ENCODE results near the gene NMNAT3. TPM values are rescaled to one million over a fixed set of nuclear protein-coding genes. Genes with fewer than 3 reads are reported as not detected.

The NMNAT3 gene
- total RNA-seq, 2 experiments from 2014 or later, result 1.5 to 1.9 TPM

DNA sequence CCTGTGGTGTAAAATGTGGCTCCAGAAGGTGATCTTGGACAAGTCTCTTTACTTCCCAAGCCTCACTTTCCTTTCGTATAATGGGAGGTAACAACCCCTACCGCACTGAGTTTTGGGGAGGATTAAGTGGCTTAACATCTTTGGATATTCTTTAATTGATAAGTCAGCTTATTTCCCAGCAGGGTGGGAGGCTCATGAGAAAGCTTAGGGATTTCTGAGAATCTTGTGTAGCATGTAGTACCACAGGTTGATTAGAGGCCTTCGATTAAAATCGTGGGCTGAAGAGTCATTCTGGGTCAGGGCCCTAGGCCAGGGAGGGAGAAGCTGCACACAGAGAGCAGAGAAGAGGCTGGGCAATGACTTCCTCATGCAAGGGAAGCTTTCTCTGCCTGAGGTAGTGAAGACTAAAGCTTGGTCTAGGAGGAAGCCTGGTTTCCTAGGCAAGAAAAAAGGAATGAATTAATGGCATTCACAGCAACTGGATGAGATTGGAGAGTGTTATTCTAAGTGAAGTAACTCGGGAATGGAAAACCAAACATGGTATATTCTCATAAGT is 1.5 kb upstream of the NMNAT3 start:
- peaks cover 13% of the 10 kb centered on the region for H3K4me1 Mint-ChIP-seq (ENCODE audit: low read depth)

DNA sequence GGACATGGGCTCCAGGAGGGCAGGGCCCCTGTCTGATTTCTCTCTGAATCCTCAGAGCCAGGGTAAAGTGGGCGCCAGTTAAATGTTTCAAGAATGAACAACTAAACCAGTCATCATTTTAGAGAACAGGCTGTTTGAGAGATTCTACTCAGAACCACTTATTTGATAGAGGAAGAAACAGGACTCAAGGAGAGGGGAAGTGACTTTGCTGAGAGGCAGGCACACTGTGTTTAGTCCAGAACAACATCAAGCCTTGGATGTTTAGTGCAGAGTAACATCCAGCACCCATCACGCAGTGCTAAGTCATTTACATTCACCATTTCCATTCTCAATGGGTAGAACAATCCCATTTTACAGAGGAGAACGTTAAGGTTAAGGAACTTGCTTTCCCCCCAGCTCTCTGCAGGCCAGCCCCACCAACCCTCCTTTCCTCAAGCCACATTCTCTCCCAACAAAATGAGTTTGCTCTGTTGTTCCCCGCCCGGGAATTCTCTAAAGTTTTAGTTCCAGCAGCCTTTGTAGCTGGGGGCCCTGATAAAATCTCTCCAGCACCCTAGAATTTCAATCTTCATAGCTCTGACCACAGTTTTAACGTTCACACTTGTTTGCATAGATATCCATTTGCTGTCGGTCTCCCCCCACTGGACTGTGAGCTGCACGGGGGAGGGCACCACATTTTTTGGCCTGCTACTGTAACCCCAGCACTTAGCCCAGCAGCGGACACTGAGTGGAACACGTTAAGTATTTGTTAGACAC is 962 bp downstream of the NMNAT3 start:
- H3K4me3 ChIP-seq (ENCODE audit: low read length), result peak overlapping the region; percentile 92
- Mint-ChIP-seq H3K27ac (no peak overlapping the region), H3K27me3 (no peaks in the 10 kb centered on the region)

More for the DNA sequence above, 1.5 kb upstream of the NMNAT3 start:
- Histone ChIP-seq H3K9me3 (ENCODE audit: control insufficient read depth in 1 of 2, insufficient read depth in 1 of 2, low read length in 2 of 2) (no peaks in the 10 kb centered on the region), H3K4me3 (ENCODE audit: low read length) (no peak overlapping the region), H3K36me3 (ENCODE audit: insufficient read depth, low read length) (no peaks in the 10 kb centered on the region), H3K4me1 (ENCODE audit: insufficient read depth, low read length) (peaks cover 19% of the 10 kb centered on the region), H3K27me3 (ENCODE audit: control insufficient read depth in 1 of 2, insufficient read depth in 2 of 2, low read length in 2 of 2) (no peaks in the 10 kb centered on the region), H3K27ac (ENCODE audit: low read depth in 1 of 2, low read length in 2 of 2) (no peak overlapping the region)
- no peak overlapping the region for H3K4me3 Mint-ChIP-seq
- peaks cover 3% of the 10 kb centered on the region for H3K27me3 Mint-ChIP-seq
- no peak for DNase-seq
- CTCF ChIA-PET, result no interaction called here
- TF ChIP-seq, protein P1, sequence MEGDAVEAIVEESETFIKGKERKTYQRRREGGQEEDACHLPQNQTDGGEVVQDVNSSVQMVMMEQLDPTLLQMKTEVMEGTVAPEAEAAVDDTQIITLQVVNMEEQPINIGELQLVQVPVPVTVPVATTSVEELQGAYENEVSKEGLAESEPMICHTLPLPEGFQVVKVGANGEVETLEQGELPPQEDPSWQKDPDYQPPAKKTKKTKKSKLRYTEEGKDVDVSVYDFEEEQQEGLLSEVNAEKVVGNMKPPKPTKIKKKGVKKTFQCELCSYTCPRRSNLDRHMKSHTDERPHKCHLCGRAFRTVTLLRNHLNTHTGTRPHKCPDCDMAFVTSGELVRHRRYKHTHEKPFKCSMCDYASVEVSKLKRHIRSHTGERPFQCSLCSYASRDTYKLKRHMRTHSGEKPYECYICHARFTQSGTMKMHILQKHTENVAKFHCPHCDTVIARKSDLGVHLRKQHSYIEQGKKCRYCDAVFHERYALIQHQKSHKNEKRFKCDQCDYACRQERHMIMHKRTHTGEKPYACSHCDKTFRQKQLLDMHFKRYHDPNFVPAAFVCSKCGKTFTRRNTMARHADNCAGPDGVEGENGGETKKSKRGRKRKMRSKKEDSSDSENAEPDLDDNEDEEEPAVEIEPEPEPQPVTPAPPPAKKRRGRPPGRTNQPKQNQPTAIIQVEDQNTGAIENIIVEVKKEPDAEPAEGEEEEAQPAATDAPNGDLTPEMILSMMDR (IDR thresholded peaks at IDR 0.05), result no peak
- intact Hi-C loops (cut with DNase I, micrococcal nuclease), result loop anchor here in 1 of 2 experiments (5.0 to 10.0 kb wide), 4 partner anchors 337 to 1492 kb away; partner anchors contain the start of genes ARMC8, MRPS22, NME9 and SLC25A36
- no peak overlapping the region for H3K27ac Mint-ChIP-seq
- POLR2A ChIA-PET, result no interaction called here
- ATAC-seq (ENCODE audit: poor library complexity), result no peak
- H3K9me3 Mint-ChIP-seq, result no peaks in the 10 kb centered on the region
- H3K36me3 Mint-ChIP-seq (ENCODE audit: low read depth), result no peaks in the 10 kb centered on the region

DNA sequence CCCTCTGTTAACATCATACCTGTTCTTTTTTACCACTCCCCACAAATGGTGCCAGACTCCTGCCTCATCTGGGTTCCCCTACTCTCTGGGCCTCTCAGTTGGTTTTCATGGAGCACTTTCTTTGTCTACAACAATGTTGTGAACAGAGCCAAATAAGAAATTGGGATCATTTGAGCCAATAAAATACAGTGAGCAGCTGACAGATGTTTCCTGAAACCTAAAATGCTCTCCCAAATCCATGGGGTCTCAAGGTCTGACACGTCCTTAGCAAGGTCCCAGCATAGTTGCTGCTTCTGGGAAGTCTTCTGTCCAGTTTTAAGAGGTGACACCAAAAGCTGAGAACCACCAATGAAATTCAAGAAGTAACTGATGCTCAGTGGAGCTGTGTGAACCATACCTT is 1.7 kb downstream of the NMNAT3 start:
- Histone ChIP-seq H3K27me3 (ENCODE audit: control insufficient read depth in 1 of 2, insufficient read depth in 2 of 2, low read length in 2 of 2) (no peaks in the 10 kb centered on the region), H3K4me1 (ENCODE audit: insufficient read depth, low read length) (peaks cover 19% of the 10 kb centered on the region), H3K27ac (ENCODE audit: low read depth in 1 of 2, low read length in 2 of 2) (no peak overlapping the region), H3K36me3 (ENCODE audit: insufficient read depth, low read length) (no peaks in the 10 kb centered on the region), H3K4me3 (ENCODE audit: low read length) (no peak overlapping the region), H3K9me3 (ENCODE audit: control insufficient read depth in 1 of 2, insufficient read depth in 1 of 2, low read length in 2 of 2) (no peaks in the 10 kb centered on the region)
- no peak overlapping the region for H3K27ac Mint-ChIP-seq
- no peak for ATAC-seq (ENCODE audit: poor library complexity)
- H3K9me3 Mint-ChIP-seq, result no peaks in the 10 kb centered on the region
- TF ChIP-seq, protein P1 (IDR thresholded peaks at IDR 0.05), result no peak
- H3K36me3 Mint-ChIP-seq (ENCODE audit: low read depth), result no peaks in the 10 kb centered on the region
- intact Hi-C loops (cut with DNase I, micrococcal nuclease), result loop anchor here in 1 of 2 experiments (2.0 to 10.0 kb wide), 5 partner anchors 287 to 1489 kb away; partner anchors contain the start of genes ARMC8, COPB2, MRPS22 and NME9
- H3K4me3 Mint-ChIP-seq, result peak overlapping the region; percentile 88
- DNase-seq, result no peak
- H3K4me1 Mint-ChIP-seq (ENCODE audit: low read depth), result peaks cover 13% of the 10 kb centered on the region
- ChIA-PET POLR2A (no interaction called here), CTCF (no interaction called here)
- H3K27me3 Mint-ChIP-seq, result no peaks in the 10 kb centered on the region

More for the DNA sequence above, 962 bp downstream of the NMNAT3 start:
- H3K4me1 ChIP-seq (ENCODE audit: insufficient read depth, low read length), result peaks cover 19% of the 10 kb centered on the region
- no peak for ATAC-seq (ENCODE audit: poor library complexity)
- TF ChIP-seq, protein P1 (IDR thresholded peaks at IDR 0.05), result no peak
- H3K27ac ChIP-seq (ENCODE audit: low read depth in 1 of 2, low read length in 2 of 2), result no peak overlapping the region
- Mint-ChIP-seq H3K36me3 (ENCODE audit: low read depth) (no peaks in the 10 kb centered on the region), H3K9me3 (no peaks in the 10 kb centered on the region), H3K4me1 (ENCODE audit: low read depth) (peaks cover 13% of the 10 kb centered on the region), H3K4me3 (peak overlapping the region; percentile 88)
- no peak for DNase-seq
- no peaks in the 10 kb centered on the region for H3K9me3 ChIP-seq (ENCODE audit: control insufficient read depth in 1 of 2, insufficient read depth in 1 of 2, low read length in 2 of 2)
- CTCF ChIA-PET, result interaction anchor here (0.9 kb wide), 1 partner anchor 24 kb away, joined by 3 read pairs; no protein-coding TSS in a partner anchor
- intact Hi-C loops (cut with DNase I, micrococcal nuclease), result loop anchor here in 1 of 2 experiments (2.0 to 10.0 kb wide), 5 partner anchors 288 to 1490 kb away; partner anchors contain the start of genes ARMC8, COPB2, MRPS22 and NME9
- POLR2A ChIA-PET, result interaction anchor here (0.7 kb wide), 1 partner anchor 17 kb away, joined by 3 read pairs; no protein-coding TSS in a partner anchor
- H3K36me3 ChIP-seq (ENCODE audit: insufficient read depth, low read length), result no peaks in the 10 kb centered on the region
- H3K27me3 ChIP-seq (ENCODE audit: control insufficient read depth in 1 of 2, insufficient read depth in 2 of 2, low read length in 2 of 2), result no peaks in the 10 kb centered on the region

Measured in CD4-positive, alpha-beta T cell (primary cell).